Measurements from ENCODE around the gene WNT9B. TPM values are rescaled to one million over a fixed set of nuclear protein-coding genes. Genes with fewer than 3 reads are reported as not detected.
A peak's percentile ranks its signal among the peaks of the same experiment; 100 is the strongest.

The WNT9B gene
- polyA plus RNA-seq, 1 donor from 2014 or later = not detected

DNA sequence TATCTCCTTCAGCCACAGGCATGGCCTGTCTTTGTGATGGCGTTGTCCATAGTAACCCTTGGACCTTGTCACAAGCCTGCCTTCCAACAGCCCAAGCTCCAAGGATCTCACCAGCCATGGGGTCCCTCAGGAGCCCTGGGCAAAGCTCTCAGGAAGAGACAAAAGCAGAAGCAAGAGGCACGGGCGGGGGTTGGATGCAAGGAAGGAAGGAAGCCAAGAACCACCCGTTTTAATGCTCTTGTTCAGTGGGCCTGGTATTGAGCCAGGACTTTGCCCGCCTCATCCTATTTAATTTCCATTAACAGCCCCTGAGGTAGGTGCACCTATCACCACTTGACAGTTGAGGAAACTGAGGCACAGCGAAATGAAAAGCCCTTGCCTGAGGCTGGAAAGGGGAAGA lies 39.3 kb downstream of the WNT9B start:
- H3K27me3 Mint-ChIP-seq = peaks cover 28% of the 10 kb centered on the region
- peaks cover 1% of the 10 kb centered on the region for H3K36me3 Mint-ChIP-seq
- peaks cover 0 to 2% (median 0%) of the 10 kb centered on the region in 3 donors for H3K9me3 Mint-ChIP-seq
- peak overlapping the region in 1 of 3 donors; percentile 77 for H3K27ac Mint-ChIP-seq
- no peak overlapping the region for H3K4me3 Mint-ChIP-seq
- peaks cover 0 to 3% (median 0%) of the 10 kb centered on the region in 3 donors for H3K4me1 Mint-ChIP-seq

DNA sequence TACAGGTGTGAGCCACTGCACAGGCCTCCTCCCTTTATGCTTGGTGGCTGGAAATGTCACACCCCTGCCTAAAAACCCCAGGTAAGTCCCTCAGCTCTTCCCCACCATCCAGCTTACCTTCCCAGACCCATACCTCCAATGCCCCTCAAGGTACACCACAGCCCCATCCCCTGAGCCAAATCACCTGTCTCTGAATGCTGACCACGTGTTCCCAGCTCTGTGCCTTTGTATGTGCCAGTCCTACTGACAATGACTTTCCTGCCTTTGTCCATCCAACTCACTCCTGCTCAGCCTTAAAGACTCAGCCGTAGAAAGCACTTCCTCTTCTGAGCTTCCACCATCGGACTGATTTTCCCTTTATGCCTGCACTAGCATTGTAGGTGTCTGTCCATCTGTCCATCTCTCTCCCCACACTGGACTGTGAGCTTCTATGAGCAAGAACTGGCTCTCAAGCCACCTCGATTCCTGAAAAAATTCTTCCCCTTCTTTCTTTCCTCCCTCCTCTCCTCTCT lies 40.9 kb downstream of the WNT9B start:
- H3K9me3 Mint-ChIP-seq = peaks cover 0 to 2% (median 0%) of the 10 kb centered on the region in 3 donors
- no peak overlapping the region for H3K4me3 Mint-ChIP-seq
- H3K27ac Mint-ChIP-seq = no peak overlapping the region
- peaks cover 25% of the 10 kb centered on the region for H3K27me3 Mint-ChIP-seq
- H3K36me3 Mint-ChIP-seq = peaks cover 1% of the 10 kb centered on the region
- H3K4me1 Mint-ChIP-seq = peaks cover 0 to 3% (median 0%) of the 10 kb centered on the region in 3 donors

DNA sequence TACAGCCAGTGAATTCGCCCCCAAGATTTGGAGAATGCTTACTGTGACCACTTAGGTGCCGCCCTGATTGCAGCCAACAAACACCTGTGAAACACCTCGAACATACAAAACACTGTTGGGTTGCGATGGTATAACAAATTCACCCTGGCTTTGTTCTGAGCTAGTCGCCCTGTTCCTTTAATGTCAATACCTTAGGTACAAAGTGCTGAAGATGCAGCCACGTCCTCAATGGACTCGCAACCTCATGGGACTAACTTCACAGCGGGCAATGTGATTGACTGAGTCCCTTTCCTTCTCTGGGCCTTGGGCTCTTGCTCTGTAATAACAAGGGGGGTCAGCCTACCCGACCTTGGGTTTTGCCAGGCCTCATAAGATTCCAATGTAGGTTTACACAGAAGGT lies 42.6 kb downstream of the WNT9B start:
- Mint-ChIP-seq H3K9me3 (peaks cover 0 to 7% (median 7%) of the 10 kb centered on the region in 3 donors), H3K4me3 (no peak overlapping the region), H3K27me3 (peaks cover 21% of the 10 kb centered on the region), H3K4me1 (peaks cover 0 to 3% (median 0%) of the 10 kb centered on the region in 3 donors), H3K27ac (no peak overlapping the region), H3K36me3 (peaks cover 1% of the 10 kb centered on the region)

GRCh38 chr17:46894476-46895151 lies 43.2 kb downstream of the WNT9B start:
- H3K9me3 Mint-ChIP-seq = peaks cover 0 to 9% (median 7%) of the 10 kb centered on the region in 3 donors
- H3K27me3 Mint-ChIP-seq = peaks cover 23% of the 10 kb centered on the region
- H3K27ac Mint-ChIP-seq = no peak overlapping the region
- peaks cover 0 to 3% (median 0%) of the 10 kb centered on the region in 3 donors for H3K4me1 Mint-ChIP-seq
- peaks cover 1% of the 10 kb centered on the region for H3K36me3 Mint-ChIP-seq
- no peak overlapping the region for H3K4me3 Mint-ChIP-seq

- peaks cover 0 to 3% (median 0%) of the 10 kb centered on the region in 3 donors for H3K4me1 Mint-ChIP-seq
- H3K27me3 Mint-ChIP-seq = peaks cover 23% of the 10 kb centered on the region
- no peak overlapping the region for H3K27ac Mint-ChIP-seq
- H3K4me3 Mint-ChIP-seq = no peak overlapping the region
- peaks cover 1% of the 10 kb centered on the region for H3K36me3 Mint-ChIP-seq
- H3K9me3 Mint-ChIP-seq = peaks cover 0 to 9% (median 7%) of the 10 kb centered on the region in 3 donors
Measured at GRCh38 chr17:46895171-46895570, 43.8 kb downstream of the WNT9B start.

DNA sequence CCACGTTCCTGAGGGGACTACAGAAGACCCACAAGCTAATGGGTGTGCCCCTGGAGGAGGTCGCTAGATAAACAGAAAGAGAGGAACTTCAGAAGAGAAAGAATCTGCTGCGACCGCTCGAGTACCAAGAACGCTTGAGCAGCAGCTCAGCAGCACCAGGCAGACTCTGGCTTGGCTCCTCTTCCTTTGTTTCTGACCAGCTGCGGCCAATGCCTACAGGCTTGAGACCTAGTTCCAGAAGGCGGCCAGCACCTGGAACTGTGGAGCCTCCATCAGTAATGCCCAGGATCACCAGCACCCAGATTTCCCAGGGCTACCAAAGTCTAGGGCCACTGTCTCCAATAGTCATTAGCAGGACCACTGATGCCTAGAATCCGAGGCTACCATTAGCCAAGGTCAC lies 45.6 kb downstream of the WNT9B start:
- H3K36me3 Mint-ChIP-seq = peaks cover 1% of the 10 kb centered on the region
- peak overlapping the region in 1 of 4 donors; percentile 20 for H3K4me3 Mint-ChIP-seq
- peaks cover 0 to 9% (median 7%) of the 10 kb centered on the region in 3 donors for H3K9me3 Mint-ChIP-seq
- H3K4me1 Mint-ChIP-seq = peaks cover 0 to 3% (median 0%) of the 10 kb centered on the region in 3 donors
- H3K27ac Mint-ChIP-seq = no peak overlapping the region
- H3K27me3 Mint-ChIP-seq = peaks cover 18% of the 10 kb centered on the region

DNA sequence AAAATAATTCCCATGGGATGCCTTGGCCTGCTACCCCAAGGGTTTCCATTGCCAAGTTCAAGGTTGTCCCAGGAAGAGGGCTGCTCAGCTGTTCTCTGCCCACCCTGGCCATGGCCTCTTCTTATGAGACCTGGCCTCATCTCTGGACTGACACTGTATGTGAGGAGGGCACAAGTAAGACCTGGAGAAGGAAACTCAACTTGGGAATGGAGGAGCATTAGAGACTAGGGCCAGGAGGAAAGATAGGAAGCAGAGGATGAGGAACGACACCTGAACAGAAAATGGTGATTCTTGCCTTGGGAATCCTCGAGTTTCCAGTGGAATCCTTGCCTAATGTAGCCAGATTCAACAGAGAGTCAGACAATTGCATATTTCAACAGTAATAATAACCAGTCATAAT lies 47.0 kb downstream of the WNT9B start:
- H3K36me3 Mint-ChIP-seq = peaks cover 1% of the 10 kb centered on the region
- H3K4me1 Mint-ChIP-seq = peaks cover 0 to 3% (median 0%) of the 10 kb centered on the region in 3 donors
- H3K9me3 Mint-ChIP-seq = peaks cover 0 to 7% (median 7%) of the 10 kb centered on the region in 3 donors
- no peak overlapping the region for H3K4me3 Mint-ChIP-seq
- H3K27ac Mint-ChIP-seq = no peak overlapping the region
- peaks cover 9% of the 10 kb centered on the region for H3K27me3 Mint-ChIP-seq

GRCh38 chr17:46898860-46899259 lies 47.5 kb downstream of the WNT9B start:
- Mint-ChIP-seq H3K4me1 (peaks cover 0 to 3% (median 0%) of the 10 kb centered on the region in 3 donors), H3K9me3 (peaks cover 0 to 7% (median 7%) of the 10 kb centered on the region in 3 donors), H3K27ac (no peak overlapping the region), H3K27me3 (peaks cover 4% of the 10 kb centered on the region), H3K36me3 (peaks cover 1% of the 10 kb centered on the region), H3K4me3 (no peak overlapping the region)

DNA sequence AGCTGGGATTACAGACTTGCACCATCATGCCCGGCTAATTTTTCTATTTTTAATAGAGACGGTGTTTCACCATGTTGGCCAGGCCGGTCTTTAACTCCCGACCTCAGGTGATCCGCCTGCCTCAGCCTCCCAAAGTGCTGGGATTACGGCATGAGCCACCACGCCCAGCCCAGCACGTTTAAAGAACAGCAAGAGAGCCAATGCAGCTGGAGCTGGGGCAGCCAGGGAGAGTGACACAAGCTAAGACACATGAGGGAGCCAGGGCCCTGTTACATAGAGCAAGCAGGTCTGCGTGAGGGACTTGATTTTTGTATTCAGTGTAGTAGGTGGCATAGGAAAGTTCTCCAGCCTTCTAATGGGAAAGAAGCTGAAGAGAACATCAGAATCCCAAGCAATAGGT lies 49.9 kb downstream of the WNT9B start:
- peaks cover 4% of the 10 kb centered on the region for H3K27me3 Mint-ChIP-seq
- H3K36me3 Mint-ChIP-seq = no peaks in the 10 kb centered on the region
- no peak overlapping the region for H3K4me3 Mint-ChIP-seq
- peaks cover 0 to 2% (median 0%) of the 10 kb centered on the region in 3 donors for H3K4me1 Mint-ChIP-seq
- no peak overlapping the region for H3K27ac Mint-ChIP-seq
- peaks cover 0 to 7% (median 7%) of the 10 kb centered on the region in 3 donors for H3K9me3 Mint-ChIP-seq

- Mint-ChIP-seq H3K9me3 (peaks cover 0 to 3% (median 0%) of the 10 kb centered on the region in 3 donors), H3K27ac (no peak overlapping the region), H3K4me1 (peaks cover 0 to 2% (median 0%) of the 10 kb centered on the region in 3 donors), H3K4me3 (no peak overlapping the region), H3K27me3 (peaks cover 5% of the 10 kb centered on the region), H3K36me3 (no peaks in the 10 kb centered on the region)
Measured at GRCh38 chr17:46903762-46904672, 52.6 kb downstream of the WNT9B start.

- Mint-ChIP-seq H3K9me3 (peaks cover 0 to 1% (median 0%) of the 10 kb centered on the region in 3 donors), H3K4me1 (peaks cover 0 to 2% (median 0%) of the 10 kb centered on the region in 3 donors)
Measured at GRCh38 chr17:46908068-46908737, 56.8 kb downstream of the WNT9B start.

GRCh38 chr17:46910179-46910927 lies 59.0 kb downstream of the WNT9B start:
- Mint-ChIP-seq H3K27me3 (peaks cover 7% of the 10 kb centered on the region), H3K4me3 (no peak overlapping the region), H3K4me1 (peaks cover 0 to 2% (median 0%) of the 10 kb centered on the region in 3 donors), H3K36me3 (no peaks in the 10 kb centered on the region), H3K9me3 (peaks cover 0 to 1% (median 0%) of the 10 kb centered on the region in 3 donors), H3K27ac (no peak overlapping the region)

More at GRCh38 chr17:46908068-46908737, 56.8 kb downstream of the WNT9B start:
- peaks cover 6% of the 10 kb centered on the region for H3K27me3 Mint-ChIP-seq
- no peaks in the 10 kb centered on the region for H3K36me3 Mint-ChIP-seq
- H3K27ac Mint-ChIP-seq = no peak overlapping the region
- H3K4me3 Mint-ChIP-seq = no peak overlapping the region

GRCh38 chr17:46911311-46911710 lies 59.9 kb downstream of the WNT9B start:
- no peak overlapping the region for H3K4me3 Mint-ChIP-seq
- H3K27ac Mint-ChIP-seq = no peak overlapping the region
- H3K4me1 Mint-ChIP-seq = no peaks in the 10 kb centered on the region
- no peaks in the 10 kb centered on the region for H3K36me3 Mint-ChIP-seq
- H3K9me3 Mint-ChIP-seq = peaks cover 1 to 3% (median 2%) of the 10 kb centered on the region in 3 donors
- peaks cover 7% of the 10 kb centered on the region for H3K27me3 Mint-ChIP-seq

- peaks cover 0 to 8% (median 2%) of the 10 kb centered on the region in 3 donors for H3K9me3 Mint-ChIP-seq
- H3K4me3 Mint-ChIP-seq = peak overlapping the region in 1 of 4 donors; percentile 58
- no peaks in the 10 kb centered on the region for H3K4me1 Mint-ChIP-seq
- peaks cover 4% of the 10 kb centered on the region for H3K36me3 Mint-ChIP-seq
- no peak overlapping the region for H3K27ac Mint-ChIP-seq
- peaks cover 1% of the 10 kb centered on the region for H3K27me3 Mint-ChIP-seq
Measured at GRCh38 chr17:46915596-46915995, 64.2 kb downstream of the WNT9B start.
